PC-9 (cell line): ENCODE data around the gene RASSF4. TPM values are rescaled to one million over a fixed set of nuclear protein-coding genes. Genes with fewer than 3 reads are reported as not detected.

Source experiments
- BruUV-seq: library from RNA; stranded (reverse); fragments of 400-500 nt; replicated peaks from 2 replicates; lab custom pipeline; 2021; lab: Mats Ljungman, UMichigan
- CTCF ChIA-PET: fragments of 300-600 bp; sonication (Branson Sonifier 250); formaldehyde crosslinking; loops from one replicate; lab custom pipeline; 2022; ENCODE audit warnings: antibody characterized with exemption; lab: Charles Lee
- POLR2A ChIA-PET: fragments of 300-600 bp; sonication (Branson Sonifier 250); formaldehyde crosslinking; loops from one replicate; lab custom pipeline; 2022; ENCODE audit warnings: antibody characterized with exemption; ENCODE audit not compliant: unreplicated experiment; lab: Charles Lee
- DNase-seq, 2 experiments: peaks; one replicate each; pipeline versions ENCODE4 v3.0.0 to v3.0.0-alpha.2; 2015 to 2022; ENCODE audit warnings: mixed read lengths in 1 of 2
- H2AFZ ChIP-seq: fragments of 200-600 bp; sonication (generic); 2 replicates; pipeline ENCODE4 v1.8.1; 2017; ENCODE audit warnings: antibody characterized with exemption
- H3F3A ChIP-seq: fragments of 200-600 bp; sonication (generic); 2 replicates; pipeline ENCODE4 v1.8.1; 2017; ENCODE audit warnings: antibody characterized with exemption, mild to moderate bottlenecking, low read depth; ENCODE audit not compliant: insufficient read depth
- H3K27ac ChIP-seq: fragments of 200-600 bp; sonication (generic); 2 replicates; pipeline ENCODE4 v1.6.1; 2016; ENCODE audit warnings: mixed run types
- H3K27me3 ChIP-seq: fragments of 200-600 bp; sonication (generic); 2 replicates; pipeline ENCODE4 v1.6.1; 2016; ENCODE audit warnings: low read depth, mixed run types; ENCODE audit not compliant: insufficient read depth
- H3K36me3 ChIP-seq: fragments of 200-600 bp; sonication (generic); 2 replicates; pipeline ENCODE4 v1.6.1; 2016; ENCODE audit warnings: low read depth, mixed run types
- H3K4me1 ChIP-seq: fragments of 200-600 bp; sonication (generic); replicated peaks from 2 replicates; pipeline ENCODE4 v1.6.1; 2016; ENCODE audit warnings: mixed run types; ENCODE audit not compliant: insufficient read depth
- H3K4me2 ChIP-seq: fragments of 200-600 bp; sonication (generic); 2 replicates; pipeline ENCODE4 v1.6.1; 2017; ENCODE audit warnings: mixed run types
- H3K4me3 ChIP-seq: fragments of 200-600 bp; sonication (generic); 2 replicates; pipeline ENCODE4 v1.6.1; 2016; ENCODE audit warnings: mixed run types
- H3K79me2 ChIP-seq: fragments of 200-600 bp; sonication (generic); 2 replicates; pipeline ENCODE4 v1.6.1; 2017; ENCODE audit warnings: low read depth, mixed run types
- H3K9me2 ChIP-seq: fragments of 200-600 bp; sonication (generic); 2 replicates; pipeline ENCODE4 v1.8.1; 2017; ENCODE audit warnings: mild to moderate bottlenecking; ENCODE audit not compliant: insufficient read depth
- H3K9me3 ChIP-seq: fragments of 200-600 bp; sonication (generic); 2 replicates; pipeline ENCODE4 v1.8.1; 2016; ENCODE audit warnings: low read depth; ENCODE audit not compliant: insufficient read depth
- H4K20me1 ChIP-seq: fragments of 200-600 bp; sonication (generic); 2 replicates; pipeline ENCODE4 v1.8.1; 2017; ENCODE audit not compliant: insufficient read depth
- CTCF ChIP-seq: fragments of 200-600 bp; sonication (generic); conservative IDR thresholded peaks from 2 replicates; pipeline ENCODE4 v1.6.1; 2017; ENCODE audit warnings: mixed run types, antibody characterized with exemption, mild to moderate bottlenecking, moderate library complexity
- EZH2 ChIP-seq: fragments of 200-600 bp; sonication (generic); IDR thresholded peaks from 2 replicates; pipeline ENCODE4 v1.8.0; 2017; ENCODE audit warnings: antibody characterized with exemption, low read depth
- intact Hi-C: fragments of 100-400 bp; cut with micrococcal nuclease; formaldehyde crosslinking; loops from one replicate; pipeline ENCODE4 v1.10.0; 2022; ENCODE audit not compliant: unreplicated experiment
- total RNA-seq: library from RNA; stranded (reverse); gene quantifications from 2 replicates; pipeline ENCODE4 v1.2.3, GENCODE V29; 2021

Gene RASSF4
- total RNA-seq, 1 experiment from 2014 or later: 6.5 TPM

DNA sequence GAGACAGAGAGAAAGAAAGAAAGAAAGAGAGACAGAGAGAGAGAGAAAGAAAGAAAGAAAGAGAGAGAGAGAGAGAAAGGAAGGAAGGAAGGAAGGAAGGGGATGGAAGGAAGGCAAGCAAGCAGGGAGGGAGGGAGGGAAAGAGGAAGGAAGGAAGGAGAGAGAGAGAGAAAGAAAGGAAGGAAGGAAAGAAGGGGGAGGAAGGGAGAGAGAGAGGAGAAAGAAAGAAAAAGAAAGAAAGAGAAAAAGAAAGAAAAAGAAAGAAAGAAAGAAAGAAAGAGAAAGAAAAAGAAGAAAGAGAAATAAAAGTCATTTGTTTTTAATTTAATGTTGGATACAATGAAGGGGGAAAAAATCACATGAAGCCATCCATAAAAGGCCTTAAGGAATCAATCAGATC is 4.6 kb upstream of the RASSF4 start:
- no peaks in the 10 kb centered on the region for H3K36me3 ChIP-seq
- no peaks in the 10 kb centered on the region for H3K27me3 ChIP-seq
- no peaks in the 10 kb centered on the region for H4K20me1 ChIP-seq
- CTCF ChIA-PET: no interaction called here
- no peak for TF ChIP-seq EZH2
- no peak for TF ChIP-seq CTCF
- H3K4me3 ChIP-seq: no peak overlapping the region
- BruUV-seq: no TSS peak
- POLR2A ChIA-PET: no interaction called here
- no peak overlapping the region for H2AFZ ChIP-seq
- DNase-seq: no peak
- no peaks in the 10 kb centered on the region for H3K9me2 ChIP-seq
- H3K27ac ChIP-seq: no peak overlapping the region
- H3K9me3 ChIP-seq: no peaks in the 10 kb centered on the region
- intact Hi-C loops: no loop called here
- peaks cover 8% of the 10 kb centered on the region; the same call in 1 of the 2 replicates for H3F3A ChIP-seq
- no peak overlapping the region for H3K4me2 ChIP-seq
- H3K79me2 ChIP-seq: no peaks in the 10 kb centered on the region
- peaks cover 12% of the 10 kb centered on the region for H3K4me1 ChIP-seq

GRCh38 chr10:44955413-44956070 is 4.1 kb upstream of the RASSF4 start:
- ChIA-PET CTCF (no interaction called here), POLR2A (no interaction called here)
- H3K27me3 ChIP-seq: no peaks in the 10 kb centered on the region
- H3K27ac ChIP-seq: no peak overlapping the region
- H3K79me2 ChIP-seq: no peaks in the 10 kb centered on the region
- no peaks in the 10 kb centered on the region for H3K9me3 ChIP-seq
- H3K9me2 ChIP-seq: no peaks in the 10 kb centered on the region
- H3F3A ChIP-seq: peaks cover 14% of the 10 kb centered on the region; the same call in 1 of the 2 replicates
- H4K20me1 ChIP-seq: no peaks in the 10 kb centered on the region
- no peak overlapping the region for H3K4me3 ChIP-seq
- BruUV-seq: no TSS peak
- intact Hi-C loops: no loop called here
- H2AFZ ChIP-seq: no peak overlapping the region
- H3K4me2 ChIP-seq: no peak overlapping the region
- TF ChIP-seq EZH2: no peak
- TF ChIP-seq CTCF: no peak
- H3K36me3 ChIP-seq: no peaks in the 10 kb centered on the region
- DNase-seq: peak in 1 of 2 experiments; percentile 3
- peaks cover 12% of the 10 kb centered on the region for H3K4me1 ChIP-seq

- intact Hi-C loops: no loop called here
- Histone ChIP-seq H3K4me3 (no peak overlapping the region), H3K9me3 (no peaks in the 10 kb centered on the region), H3K27ac (no peak overlapping the region), H3K9me2 (no peaks in the 10 kb centered on the region), H3K79me2 (no peaks in the 10 kb centered on the region), H3K36me3 (no peaks in the 10 kb centered on the region), H4K20me1 (no peaks in the 10 kb centered on the region), H2AFZ (no peak overlapping the region), H3K4me2 (no peak overlapping the region), H3K4me1 (peaks cover 12% of the 10 kb centered on the region), H3K27me3 (no peaks in the 10 kb centered on the region), H3F3A (peaks cover 17% of the 10 kb centered on the region; the same call in 1 of the 2 replicates)
- CTCF ChIA-PET: no interaction called here
- no peak for DNase-seq
- BruUV-seq: no TSS peak
- POLR2A ChIA-PET: no interaction called here
- TF ChIP-seq EZH2 (no peak), CTCF (no peak)
These were observed 3.4 kb upstream of the RASSF4 start for GRCh38 chr10:44956226-44956625.
